A673 (cell line): Measurements from ENCODE around the gene ENTREP1. TPM values are rescaled to one million over a fixed set of nuclear protein-coding genes. Genes with fewer than 3 reads are reported as not detected.

Experiments
- BruUV-seq: library from RNA; stranded (reverse); fragments of 400-500 nt; replicated peaks from 2 replicates; lab custom pipeline; 2021; lab: Mats Ljungman, UMichigan
- CTCF ChIA-PET: fragments of 300-600 bp; sonication (Branson Sonifier 250); formaldehyde crosslinking; loops from one replicate; lab custom pipeline; 2022; ENCODE audit warnings: antibody characterized with exemption; lab: Charles Lee
- POLR2A ChIA-PET: fragments of 300-600 bp; sonication (Branson Sonifier 250); formaldehyde crosslinking; loops from one replicate; lab custom pipeline; 2022; ENCODE audit warnings: antibody characterized with exemption; ENCODE audit not compliant: low non-redundant PET; lab: Charles Lee
- DNase-seq: peaks from one replicate; pipeline ENCODE4 v3.0.0-alpha.2; 2015; ENCODE audit warnings: low spot score
- H3K27ac ChIP-seq: fragments of 200-600 bp; sonication (generic); 2 replicates; pipeline ENCODE4 v1.5.1; 2016; ENCODE audit warnings: mixed run types, low read depth, mild to moderate bottlenecking, mixed read lengths, antibody characterized with exemption, low read length; ENCODE audit not compliant: poor library complexity, severe bottlenecking
- H3K27me3 ChIP-seq: fragments of 200-600 bp; sonication (generic); replicated peaks from 2 replicates; pipeline ENCODE4 v1.6.1; 2017; ENCODE audit warnings: mixed run types, low read depth, mild to moderate bottlenecking, mixed read lengths, antibody characterized with exemption, low read length; ENCODE audit not compliant: insufficient read depth, poor library complexity
- H3K36me3 ChIP-seq: fragments of 200-600 bp; sonication (generic); 2 replicates; pipeline ENCODE4 v1.6.1; 2016; ENCODE audit warnings: mixed run types, mild to moderate bottlenecking, mixed read lengths, antibody characterized with exemption, low read length; ENCODE audit not compliant: insufficient read depth, poor library complexity, severe bottlenecking
- H3K4me1 ChIP-seq: fragments of 200-600 bp; sonication (generic); 2 replicates; pipeline ENCODE4 v1.6.1; 2017; ENCODE audit warnings: mixed run types, mild to moderate bottlenecking, mixed read lengths, antibody characterized with exemption, low read length; ENCODE audit not compliant: insufficient read depth, poor library complexity, severe bottlenecking
- H3K4me3 ChIP-seq: fragments of 200-600 bp; sonication (generic); 2 replicates; pipeline ENCODE4 v1.5.1; 2016; ENCODE audit warnings: low read depth, mixed run types, mild to moderate bottlenecking, mixed read lengths, low read length; ENCODE audit not compliant: poor library complexity, severe bottlenecking
- H3K9me3 ChIP-seq: fragments of 200-600 bp; sonication (generic); 2 replicates; pipeline ENCODE4 v1.6.1; 2016; ENCODE audit warnings: mixed run types, low read depth, mild to moderate bottlenecking, mixed read lengths, antibody characterized with exemption, low read length; ENCODE audit not compliant: poor library complexity, severe bottlenecking
- EZH2 ChIP-seq: fragments of 200-600 bp; sonication (generic); IDR thresholded peaks from 2 replicates; pipeline ENCODE4 v1.6.1; 2017; ENCODE audit warnings: borderline replicate concordance, low read depth, mild to moderate bottlenecking, mixed read lengths, antibody characterized with exemption, low read length; ENCODE audit not compliant: poor library complexity, severe bottlenecking
- intact Hi-C: fragments of 100-400 bp; cut with micrococcal nuclease; formaldehyde crosslinking; loops from one replicate; pipeline ENCODE4 v1.10.0; 2022; ENCODE audit not compliant: unreplicated experiment
- total RNA-seq: library from RNA; stranded (reverse); gene quantifications from 2 replicates; pipeline ENCODE4 v1.2.3, GENCODE V29; 2021
- TF ChIP-seq, protein P1 (sequence below): fragments of 300-800, 200-600 bp; sonication (generic); conservative IDR thresholded peaks from 2 replicates; pipeline ENCODE4 v1.5.1; 2017; ENCODE audit warnings: low read depth, mild to moderate bottlenecking, antibody characterized with exemption, low read length, moderate library complexity, mixed read lengths

The ENTREP1 gene
- total RNA-seq, 1 experiment from 2014 or later, result not detected

DNA sequence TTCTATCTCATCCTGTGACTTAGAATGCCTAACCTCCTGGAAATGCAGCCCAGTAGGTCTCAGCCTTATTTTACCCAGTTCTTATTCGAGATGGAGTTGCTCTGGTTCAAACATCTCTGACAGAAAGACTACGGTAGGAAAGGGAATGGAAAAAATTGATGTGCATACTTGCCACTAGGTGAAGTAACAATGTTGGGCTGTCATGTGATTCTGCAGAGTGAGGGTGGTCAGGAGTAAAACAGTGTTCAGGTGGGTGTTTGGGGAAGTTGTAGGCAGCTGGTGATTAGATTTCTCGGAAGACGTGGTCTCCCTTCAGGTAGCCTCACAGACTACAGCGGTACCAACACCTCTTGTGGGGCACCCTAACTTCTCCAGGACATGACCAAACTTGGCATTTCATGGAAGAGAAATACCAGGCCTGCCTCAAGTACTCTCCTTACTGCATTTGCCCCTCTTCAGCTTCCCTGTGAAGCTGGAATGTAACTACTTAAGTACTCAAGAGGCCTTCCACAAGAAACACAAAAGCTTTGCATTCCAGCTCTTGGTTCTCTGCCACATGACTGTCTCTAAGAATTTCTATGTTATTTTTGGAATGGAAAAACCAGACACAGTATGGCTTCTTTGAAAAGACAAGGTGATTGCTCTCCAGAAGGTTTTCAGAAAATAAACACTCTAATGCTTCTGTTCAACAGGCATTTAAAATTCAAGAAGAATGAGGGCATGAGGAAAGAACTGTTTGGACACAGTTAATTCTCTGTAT lies 17.4 kb upstream of the ENTREP1 start:
- H3K4me1 ChIP-seq, result no peaks in the 10 kb centered on the region
- POLR2A ChIA-PET, result no interaction called here
- no TSS peak for BruUV-seq
- no peaks in the 10 kb centered on the region for H3K36me3 ChIP-seq
- no peaks in the 10 kb centered on the region for H3K27me3 ChIP-seq
- peaks cover 2% of the 10 kb centered on the region for H3K9me3 ChIP-seq
- TF ChIP-seq EZH2, result no peak
- TF ChIP-seq, protein P1, sequence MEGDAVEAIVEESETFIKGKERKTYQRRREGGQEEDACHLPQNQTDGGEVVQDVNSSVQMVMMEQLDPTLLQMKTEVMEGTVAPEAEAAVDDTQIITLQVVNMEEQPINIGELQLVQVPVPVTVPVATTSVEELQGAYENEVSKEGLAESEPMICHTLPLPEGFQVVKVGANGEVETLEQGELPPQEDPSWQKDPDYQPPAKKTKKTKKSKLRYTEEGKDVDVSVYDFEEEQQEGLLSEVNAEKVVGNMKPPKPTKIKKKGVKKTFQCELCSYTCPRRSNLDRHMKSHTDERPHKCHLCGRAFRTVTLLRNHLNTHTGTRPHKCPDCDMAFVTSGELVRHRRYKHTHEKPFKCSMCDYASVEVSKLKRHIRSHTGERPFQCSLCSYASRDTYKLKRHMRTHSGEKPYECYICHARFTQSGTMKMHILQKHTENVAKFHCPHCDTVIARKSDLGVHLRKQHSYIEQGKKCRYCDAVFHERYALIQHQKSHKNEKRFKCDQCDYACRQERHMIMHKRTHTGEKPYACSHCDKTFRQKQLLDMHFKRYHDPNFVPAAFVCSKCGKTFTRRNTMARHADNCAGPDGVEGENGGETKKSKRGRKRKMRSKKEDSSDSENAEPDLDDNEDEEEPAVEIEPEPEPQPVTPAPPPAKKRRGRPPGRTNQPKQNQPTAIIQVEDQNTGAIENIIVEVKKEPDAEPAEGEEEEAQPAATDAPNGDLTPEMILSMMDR, result no peak
- H3K27ac ChIP-seq, result no peak overlapping the region
- intact Hi-C loops, result no loop called here
- CTCF ChIA-PET, result no interaction called here
- peak; percentile 49 for DNase-seq
- no peak overlapping the region for H3K4me3 ChIP-seq

GRCh38 chr9:69308206-69308931 lies 16.6 kb upstream of the ENTREP1 start:
- no peaks in the 10 kb centered on the region for H3K36me3 ChIP-seq
- DNase-seq, result no peak
- H3K9me3 ChIP-seq, result peaks cover 6% of the 10 kb centered on the region
- intact Hi-C loops, result no loop called here
- no peak overlapping the region for H3K27ac ChIP-seq
- POLR2A ChIA-PET, result no interaction called here
- no TSS peak for BruUV-seq
- H3K4me1 ChIP-seq, result no peaks in the 10 kb centered on the region
- no peaks in the 10 kb centered on the region for H3K27me3 ChIP-seq
- TF ChIP-seq EZH2, result no peak
- TF ChIP-seq, protein P1, result no peak
- H3K4me3 ChIP-seq, result no peak overlapping the region
- CTCF ChIA-PET, result no interaction called here

- BruUV-seq, result no TSS peak
- H3K27me3 ChIP-seq, result peaks cover 3% of the 10 kb centered on the region
These were observed 11.8 kb upstream of the ENTREP1 start for GRCh38 chr9:69313175-69313574.

More at GRCh38 chr9:69313175-69313574, 11.8 kb upstream of the ENTREP1 start:
- Histone ChIP-seq H3K4me1 (no peaks in the 10 kb centered on the region), H3K9me3 (peaks cover 6% of the 10 kb centered on the region), H3K27ac (no peak overlapping the region), H3K4me3 (no peak overlapping the region), H3K36me3 (no peaks in the 10 kb centered on the region)
- intact Hi-C loops, result no loop called here
- POLR2A ChIA-PET, result no interaction called here
- DNase-seq, result no peak
- CTCF ChIA-PET, result no interaction called here
- TF ChIP-seq, protein P1, result no peak
- no peak for TF ChIP-seq EZH2
